ENCODE data around the gene DEDD.

The DEDD gene

GRCh38 chr1:161085165-161085564, 47.3 kb downstream of the DEDD start:
- peaks cover 12% of the 10 kb centered on the region for H3K4me1 ChIP-seq (ENCODE audit: control insufficient read depth, insufficient read depth, low read length)
- no peak overlapping the region for H3K9ac ChIP-seq (ENCODE audit: low read depth, low read length)
- no peak overlapping the region for H3K4me3 ChIP-seq (ENCODE audit: low read depth, low read length)
- H3K27me3 ChIP-seq (ENCODE audit: control insufficient read depth, insufficient read depth, low read length) = no peaks in the 10 kb centered on the region
- no peaks in the 10 kb centered on the region for H3K36me3 ChIP-seq (ENCODE audit: control insufficient read depth, insufficient read depth, low read length)
- H3K9me3 ChIP-seq (ENCODE audit: control insufficient read depth, insufficient read depth, low read length) = no peaks in the 10 kb centered on the region

GRCh38 chr1:161084597-161084988, 47.9 kb downstream of the DEDD start:
- Histone ChIP-seq H3K36me3 (ENCODE audit: control insufficient read depth, insufficient read depth, low read length) (no peaks in the 10 kb centered on the region), H3K9ac (ENCODE audit: low read depth, low read length) (no peak overlapping the region), H3K4me3 (ENCODE audit: low read depth, low read length) (no peak overlapping the region), H3K27me3 (ENCODE audit: control insufficient read depth, insufficient read depth, low read length) (no peaks in the 10 kb centered on the region), H3K9me3 (ENCODE audit: control insufficient read depth, insufficient read depth, low read length) (no peaks in the 10 kb centered on the region), H3K4me1 (ENCODE audit: control insufficient read depth, insufficient read depth, low read length) (peaks cover 13% of the 10 kb centered on the region)

GRCh38 chr1:161083748-161084596, 48.5 kb downstream of the DEDD start:
- Histone ChIP-seq H3K27me3 (ENCODE audit: control insufficient read depth, insufficient read depth, low read length) (no peaks in the 10 kb centered on the region), H3K9ac (ENCODE audit: low read depth, low read length) (no peak overlapping the region), H3K9me3 (ENCODE audit: control insufficient read depth, insufficient read depth, low read length) (no peaks in the 10 kb centered on the region), H3K4me3 (ENCODE audit: low read depth, low read length) (no peak overlapping the region), H3K4me1 (ENCODE audit: control insufficient read depth, insufficient read depth, low read length) (peaks cover 13% of the 10 kb centered on the region), H3K36me3 (ENCODE audit: control insufficient read depth, insufficient read depth, low read length) (no peaks in the 10 kb centered on the region)

GRCh38 chr1:161082996-161083747, 49.3 kb downstream of the DEDD start:
- H3K36me3 ChIP-seq (ENCODE audit: control insufficient read depth, insufficient read depth, low read length) = no peaks in the 10 kb centered on the region
- H3K27me3 ChIP-seq (ENCODE audit: control insufficient read depth, insufficient read depth, low read length) = no peaks in the 10 kb centered on the region
- no peak overlapping the region for H3K9ac ChIP-seq (ENCODE audit: low read depth, low read length)
- H3K9me3 ChIP-seq (ENCODE audit: control insufficient read depth, insufficient read depth, low read length) = no peaks in the 10 kb centered on the region
- H3K4me1 ChIP-seq (ENCODE audit: control insufficient read depth, insufficient read depth, low read length) = peaks cover 13% of the 10 kb centered on the region
- H3K4me3 ChIP-seq (ENCODE audit: low read depth, low read length) = no peak overlapping the region

- Histone ChIP-seq H3K36me3 (ENCODE audit: control insufficient read depth, insufficient read depth, low read length) (no peaks in the 10 kb centered on the region), H3K9me3 (ENCODE audit: control insufficient read depth, insufficient read depth, low read length) (no peaks in the 10 kb centered on the region), H3K4me1 (ENCODE audit: control insufficient read depth, insufficient read depth, low read length) (peaks cover 13% of the 10 kb centered on the region), H3K27me3 (ENCODE audit: control insufficient read depth, insufficient read depth, low read length) (no peaks in the 10 kb centered on the region), H3K4me3 (ENCODE audit: low read depth, low read length) (no peak overlapping the region), H3K9ac (ENCODE audit: low read depth, low read length) (no peak overlapping the region)
These were observed 50.0 kb downstream of the DEDD start for GRCh38 chr1:161082483-161082882.

- Histone ChIP-seq H3K4me3 (ENCODE audit: low read depth, low read length) (no peak overlapping the region), H3K4me1 (ENCODE audit: control insufficient read depth, insufficient read depth, low read length) (peaks cover 13% of the 10 kb centered on the region), H3K9me3 (ENCODE audit: control insufficient read depth, insufficient read depth, low read length) (no peaks in the 10 kb centered on the region), H3K9ac (ENCODE audit: low read depth, low read length) (no peak overlapping the region), H3K36me3 (ENCODE audit: control insufficient read depth, insufficient read depth, low read length) (no peaks in the 10 kb centered on the region), H3K27me3 (ENCODE audit: control insufficient read depth, insufficient read depth, low read length) (no peaks in the 10 kb centered on the region)
These were observed 50.9 kb downstream of the DEDD start for GRCh38 chr1:161081519-161081918.

- Histone ChIP-seq H3K36me3 (ENCODE audit: control insufficient read depth, insufficient read depth, low read length) (no peaks in the 10 kb centered on the region), H3K9me3 (ENCODE audit: control insufficient read depth, insufficient read depth, low read length) (no peaks in the 10 kb centered on the region), H3K27me3 (ENCODE audit: control insufficient read depth, insufficient read depth, low read length) (no peaks in the 10 kb centered on the region), H3K4me1 (ENCODE audit: control insufficient read depth, insufficient read depth, low read length) (peaks cover 7% of the 10 kb centered on the region), H3K4me3 (ENCODE audit: low read depth, low read length) (no peak overlapping the region), H3K9ac (ENCODE audit: low read depth, low read length) (no peak overlapping the region)
These were observed 51.7 kb downstream of the DEDD start for GRCh38 chr1:161080441-161081405.

GRCh38 chr1:161079436-161080110, 52.9 kb downstream of the DEDD start:
- peaks cover 7% of the 10 kb centered on the region for H3K4me1 ChIP-seq (ENCODE audit: control insufficient read depth, insufficient read depth, low read length)
- H3K9ac ChIP-seq (ENCODE audit: low read depth, low read length) = no peak overlapping the region
- H3K9me3 ChIP-seq (ENCODE audit: control insufficient read depth, insufficient read depth, low read length) = no peaks in the 10 kb centered on the region
- H3K36me3 ChIP-seq (ENCODE audit: control insufficient read depth, insufficient read depth, low read length) = no peaks in the 10 kb centered on the region
- no peak overlapping the region for H3K4me3 ChIP-seq (ENCODE audit: low read depth, low read length)
- H3K27me3 ChIP-seq (ENCODE audit: control insufficient read depth, insufficient read depth, low read length) = no peaks in the 10 kb centered on the region

- Histone ChIP-seq H3K9me3 (ENCODE audit: control insufficient read depth, insufficient read depth, low read length) (no peaks in the 10 kb centered on the region), H3K27me3 (ENCODE audit: control insufficient read depth, insufficient read depth, low read length) (no peaks in the 10 kb centered on the region), H3K4me1 (ENCODE audit: control insufficient read depth, insufficient read depth, low read length) (peaks cover 7% of the 10 kb centered on the region), H3K9ac (ENCODE audit: low read depth, low read length) (no peak overlapping the region), H3K36me3 (ENCODE audit: control insufficient read depth, insufficient read depth, low read length) (no peaks in the 10 kb centered on the region), H3K4me3 (ENCODE audit: low read depth, low read length) (no peak overlapping the region)
These were observed 55.0 kb downstream of the DEDD start for GRCh38 chr1:161077426-161077825.

GRCh38 chr1:161076410-161076809, 56.1 kb downstream of the DEDD start:
- Histone ChIP-seq H3K9ac (ENCODE audit: low read depth, low read length) (no peak overlapping the region), H3K36me3 (ENCODE audit: control insufficient read depth, insufficient read depth, low read length) (no peaks in the 10 kb centered on the region), H3K27me3 (ENCODE audit: control insufficient read depth, insufficient read depth, low read length) (no peaks in the 10 kb centered on the region), H3K9me3 (ENCODE audit: control insufficient read depth, insufficient read depth, low read length) (no peaks in the 10 kb centered on the region), H3K4me1 (ENCODE audit: control insufficient read depth, insufficient read depth, low read length) (peaks cover 7% of the 10 kb centered on the region), H3K4me3 (ENCODE audit: low read depth, low read length) (no peak overlapping the region)
